NCI-H1694 (cell line): Measurements from ENCODE around the gene PLEKHA5.

ENCODE experiments used
- DNase-seq: peaks from one replicate; lab custom pipeline; 2025; lab: John Stamatoyannopoulos, UW

The PLEKHA5 gene

DNA sequence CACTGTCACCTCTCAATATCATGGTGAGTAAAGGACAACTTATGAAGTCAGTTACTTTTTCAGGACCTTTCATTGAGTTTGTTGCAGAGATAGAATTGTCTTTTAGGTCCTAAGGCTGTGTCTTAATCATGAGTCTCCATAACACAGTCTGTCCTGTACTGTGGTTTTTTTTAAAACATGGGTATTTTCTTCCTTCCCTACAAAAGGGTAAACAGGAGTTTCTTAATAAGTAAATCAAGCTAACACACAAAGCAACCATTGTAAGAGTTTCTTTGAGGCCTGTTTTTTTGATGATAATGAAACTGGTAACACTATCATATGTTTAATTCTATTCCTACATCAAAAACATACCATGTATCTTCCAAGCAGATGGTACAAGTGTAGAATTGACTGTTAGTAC is 101.4 kb downstream of the PLEKHA5 start:
- no peak for DNase-seq

DNA sequence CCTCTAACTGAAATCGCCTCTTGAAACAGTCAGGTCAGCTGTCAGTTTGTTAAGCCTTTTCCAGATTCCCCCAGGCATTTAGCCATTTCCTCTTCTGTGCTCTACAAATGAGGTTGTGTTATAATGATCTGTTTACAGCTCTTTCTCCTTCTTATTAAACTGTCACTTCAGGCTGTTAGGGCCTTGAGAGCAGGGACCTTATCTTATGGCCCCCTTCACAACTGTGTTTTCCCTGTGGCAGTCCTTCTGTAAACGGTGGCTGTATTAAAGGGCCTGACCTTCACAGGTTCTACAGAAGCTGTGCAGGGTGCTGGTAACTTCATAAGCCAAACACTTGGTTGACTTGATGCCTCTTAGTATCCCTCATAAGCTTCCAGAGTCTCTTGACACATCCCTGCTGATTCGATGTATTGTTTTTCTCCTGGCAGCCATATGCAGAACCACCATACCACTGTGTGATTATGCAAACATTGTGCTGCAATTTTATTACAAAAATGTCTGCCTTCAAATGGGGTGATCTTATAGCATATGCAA is 104.7 kb downstream of the PLEKHA5 start:
- DNase-seq, result no peak

DNA sequence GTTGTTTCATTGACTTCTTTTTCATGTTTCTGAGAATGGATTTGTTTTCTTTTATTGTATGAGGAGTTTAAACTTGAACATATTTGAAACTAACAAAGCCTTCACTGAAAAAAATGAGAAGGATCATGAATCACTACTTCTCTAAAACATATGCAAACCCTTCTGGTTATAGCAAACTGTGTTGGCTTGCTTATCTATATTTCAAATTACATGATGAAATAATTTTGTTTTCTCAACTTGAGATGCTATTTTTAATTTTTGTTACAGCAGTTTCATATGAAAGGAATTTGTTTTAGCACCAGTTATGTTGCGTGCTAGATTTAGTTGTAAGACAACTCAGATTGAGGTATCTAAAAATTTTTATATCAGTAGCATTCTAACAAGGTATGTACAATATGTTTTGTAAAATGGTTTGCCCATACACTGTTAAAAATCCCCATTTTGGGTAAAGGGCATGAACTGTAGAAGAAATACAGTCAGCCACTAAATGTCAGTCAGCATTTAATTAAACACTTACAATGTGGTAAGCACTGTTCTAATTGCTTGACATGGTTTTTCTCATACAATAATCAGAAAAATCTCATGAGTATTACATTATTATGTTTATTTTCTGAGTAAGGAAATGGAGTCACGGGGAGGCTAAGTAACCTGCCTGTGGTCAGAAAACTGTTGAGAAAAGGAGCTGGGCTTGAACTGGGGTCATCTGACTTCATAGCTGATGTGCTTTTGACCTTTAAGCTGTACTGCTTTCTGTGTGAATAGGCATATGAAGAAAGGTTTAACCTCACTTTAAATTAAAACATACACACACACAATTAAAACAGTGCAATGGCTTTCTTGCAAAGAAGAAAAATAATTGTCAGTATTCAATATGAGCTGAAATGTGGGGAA is 105.7 kb downstream of the PLEKHA5 start:
- DNase-seq, result no peak

DNA sequence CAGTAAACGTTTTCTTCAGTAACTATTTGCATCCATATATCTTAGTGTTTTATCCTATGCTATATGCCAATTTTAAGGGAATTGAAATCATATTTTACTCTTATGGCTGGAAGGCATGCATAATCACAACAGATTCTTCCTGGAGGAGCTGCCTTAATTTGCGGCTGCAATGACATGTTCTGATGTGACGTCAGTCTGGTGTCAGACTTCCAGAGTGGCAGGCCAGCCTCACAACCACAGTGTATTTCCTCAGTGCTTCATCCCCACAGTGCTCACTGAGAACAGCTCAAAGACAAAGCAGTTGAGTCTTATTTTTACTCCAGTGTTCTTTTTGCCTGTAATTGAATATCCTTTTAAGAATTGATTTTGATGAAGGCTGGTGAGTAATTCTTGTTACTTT is 107.1 kb downstream of the PLEKHA5 start:
- no peak for DNase-seq

DNA sequence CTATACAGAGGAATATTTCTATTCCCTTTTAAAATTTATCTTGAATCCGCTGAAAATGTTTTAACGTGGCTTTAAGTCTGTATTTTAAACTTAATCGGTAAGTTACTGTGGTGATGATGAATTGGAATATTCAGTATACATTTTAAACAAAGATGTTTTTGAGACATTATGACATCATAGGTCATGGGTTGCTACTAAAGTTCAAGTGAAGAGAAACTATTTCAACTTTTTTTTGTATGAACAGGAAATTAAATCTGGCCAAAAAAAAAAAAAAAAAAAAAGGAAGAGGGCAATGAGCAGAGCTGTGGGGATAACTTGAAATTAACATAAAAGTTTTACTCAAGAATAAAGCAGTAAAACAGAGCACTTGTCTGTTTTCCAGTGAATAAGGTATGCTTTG is 109.0 kb downstream of the PLEKHA5 start:
- DNase-seq, result no peak

DNA sequence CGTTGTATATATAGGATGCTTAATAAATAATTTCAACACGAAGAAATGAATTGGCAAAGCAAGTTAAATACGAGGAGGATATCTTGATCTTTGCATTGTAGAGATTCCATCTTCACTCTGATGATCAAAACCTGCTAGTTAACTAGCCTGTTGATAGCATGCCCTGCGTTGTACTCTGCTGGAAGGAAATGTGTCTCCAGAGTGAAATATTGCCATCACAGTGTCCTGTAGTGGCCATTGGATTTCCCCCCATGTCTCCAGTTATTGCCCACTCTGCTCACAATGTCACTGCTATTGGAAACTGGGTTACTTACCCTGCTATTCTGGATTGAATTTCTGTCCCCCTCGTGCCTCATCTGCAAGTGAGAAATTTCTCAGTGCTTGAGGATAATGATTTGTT is 109.6 kb downstream of the PLEKHA5 start:
- no peak for DNase-seq

DNA sequence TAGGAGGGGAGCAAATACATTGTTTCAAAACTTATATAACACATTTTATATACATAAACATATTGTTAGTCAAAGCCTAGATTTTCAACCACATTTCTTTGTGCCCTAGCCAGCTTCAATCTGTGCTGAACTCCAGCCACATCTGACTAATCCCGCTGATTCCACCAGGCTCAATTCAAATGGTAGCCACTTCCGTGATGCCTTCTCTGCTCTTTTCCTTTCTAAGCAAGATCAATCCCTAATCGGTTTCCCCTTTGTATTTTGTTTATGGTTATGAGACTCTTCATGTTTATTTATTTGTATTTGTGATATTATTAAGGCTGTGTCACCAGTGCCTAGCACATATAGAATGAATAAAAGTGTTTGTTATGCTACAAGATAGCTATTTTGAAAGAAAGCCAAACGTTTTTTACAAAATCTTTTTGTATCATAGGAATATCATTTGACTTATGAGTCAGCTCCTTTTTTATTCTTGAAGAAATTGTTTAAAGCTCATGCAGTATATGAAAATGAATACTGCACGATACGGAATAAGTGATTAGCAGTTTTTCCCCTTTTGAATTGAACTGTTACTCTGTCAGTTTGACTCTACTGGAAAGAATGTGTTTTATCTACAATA is 110.2 kb downstream of the PLEKHA5 start:
- no peak for DNase-seq

DNA sequence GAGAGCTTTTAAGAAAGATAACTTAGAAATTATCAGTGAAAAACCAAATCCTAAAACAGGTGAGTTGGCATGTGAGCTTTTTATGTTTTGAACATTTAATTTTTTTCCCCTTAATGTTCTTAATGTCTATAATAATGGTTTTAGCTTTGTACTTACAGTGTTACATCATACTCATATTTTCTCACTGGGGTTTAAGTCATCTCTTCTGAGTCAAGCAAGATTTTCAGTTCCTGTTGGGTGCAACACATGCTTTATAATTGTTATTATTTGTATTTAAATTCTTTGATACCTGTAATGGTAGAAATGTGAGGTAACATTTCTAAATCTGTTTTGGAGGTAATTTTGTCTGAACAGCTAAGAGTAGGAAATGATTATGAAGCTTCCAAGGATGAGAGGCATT is 113.0 kb downstream of the PLEKHA5 start:
- DNase-seq, result no peak

DNA sequence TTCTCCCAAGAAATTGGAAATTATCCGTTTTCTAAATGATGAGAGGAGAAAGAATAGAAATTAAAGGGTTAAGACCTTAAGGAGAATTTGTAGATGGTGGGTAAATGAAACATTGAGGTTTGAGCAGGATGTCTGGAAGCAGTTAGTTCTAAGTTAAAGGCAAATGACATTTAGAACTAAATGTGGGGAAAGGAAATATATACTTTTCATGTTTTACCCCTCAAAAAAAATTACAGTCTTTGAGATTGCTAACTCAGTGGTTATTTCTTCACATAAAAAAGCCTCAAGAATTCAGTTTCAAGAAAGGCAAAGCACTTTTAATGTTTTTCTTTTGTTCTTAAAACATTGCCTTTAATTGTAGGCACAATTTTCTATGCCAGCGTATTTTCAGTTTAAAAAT is 114.0 kb downstream of the PLEKHA5 start:
- no peak for DNase-seq

DNA sequence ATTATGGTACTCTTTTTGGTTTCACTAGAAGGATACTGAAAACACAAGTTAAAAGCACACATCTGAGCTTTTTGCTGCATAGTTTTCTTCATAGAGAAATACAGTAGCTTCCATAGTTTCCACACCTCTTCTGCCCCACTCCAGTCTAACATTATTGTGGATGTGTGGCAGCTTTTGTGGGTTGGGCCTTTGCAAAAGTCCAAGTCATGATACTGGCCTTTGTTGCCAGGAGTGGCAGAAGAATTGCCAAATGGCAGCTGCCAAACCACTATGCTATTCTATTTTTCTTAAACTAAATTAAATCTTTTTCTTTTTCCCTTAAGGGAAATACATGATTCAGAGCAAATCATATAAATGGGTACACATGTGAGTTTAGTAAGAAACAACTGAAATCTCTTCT is 114.8 kb downstream of the PLEKHA5 start:
- no peak for DNase-seq

DNA sequence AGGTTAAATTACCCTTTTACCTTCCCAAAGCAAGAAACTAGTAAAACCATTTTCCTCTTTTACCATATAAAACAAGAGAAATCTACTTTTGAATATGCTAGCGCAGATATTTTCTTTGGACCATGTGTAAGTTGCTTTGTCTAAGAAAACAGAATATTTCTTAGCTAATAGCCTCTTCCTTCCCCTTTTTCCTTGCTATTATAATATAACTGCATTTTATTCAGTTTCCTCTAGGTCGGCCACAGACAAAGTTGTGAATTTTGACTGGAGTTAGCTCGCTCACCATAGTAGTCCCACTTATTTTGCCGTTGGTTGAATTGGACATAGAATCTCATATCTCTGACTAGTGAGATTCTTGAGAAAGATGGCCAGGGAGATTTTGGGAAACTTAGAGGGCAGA is 115.6 kb downstream of the PLEKHA5 start:
- no peak for DNase-seq

DNA sequence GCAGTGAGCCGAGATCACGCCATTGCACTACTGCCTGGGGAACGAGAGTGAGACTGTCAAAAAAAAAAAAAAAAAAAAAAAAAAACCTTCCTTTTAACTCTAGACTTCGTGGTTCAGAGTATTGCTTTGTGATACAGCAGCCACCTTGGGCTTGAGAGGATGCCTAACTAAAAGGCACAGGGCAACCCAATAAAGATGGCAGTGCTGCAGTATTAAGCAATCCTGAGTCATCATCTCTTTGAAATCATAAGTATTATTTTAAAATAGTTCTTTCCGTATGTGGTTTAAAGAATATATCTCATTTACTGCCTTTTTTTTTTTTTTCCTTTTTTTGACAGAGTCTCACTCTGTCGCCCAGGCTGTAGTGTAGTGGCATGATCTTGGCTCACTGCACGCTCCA is 116.1 kb downstream of the PLEKHA5 start:
- no peak for DNase-seq

DNA sequence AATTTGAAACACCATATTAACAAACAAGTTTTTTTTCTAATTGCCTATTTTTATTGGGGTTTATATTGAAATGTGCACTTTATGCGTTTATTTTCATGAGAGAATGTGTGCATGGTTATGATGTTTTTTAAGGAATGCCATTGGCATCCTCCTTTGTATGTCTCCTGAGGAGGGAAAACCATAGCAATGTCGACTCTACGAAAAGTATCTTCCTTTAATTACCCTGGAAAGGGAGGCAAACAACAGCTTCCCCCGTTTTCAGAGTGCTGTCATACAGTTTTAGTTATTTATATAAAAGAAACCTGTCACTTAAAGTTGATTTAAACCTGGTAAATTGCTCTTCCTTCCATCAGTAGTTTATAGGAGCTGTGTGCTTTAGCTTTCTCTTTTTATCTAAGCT is 117.4 kb downstream of the PLEKHA5 start:
- DNase-seq, result no peak

DNA sequence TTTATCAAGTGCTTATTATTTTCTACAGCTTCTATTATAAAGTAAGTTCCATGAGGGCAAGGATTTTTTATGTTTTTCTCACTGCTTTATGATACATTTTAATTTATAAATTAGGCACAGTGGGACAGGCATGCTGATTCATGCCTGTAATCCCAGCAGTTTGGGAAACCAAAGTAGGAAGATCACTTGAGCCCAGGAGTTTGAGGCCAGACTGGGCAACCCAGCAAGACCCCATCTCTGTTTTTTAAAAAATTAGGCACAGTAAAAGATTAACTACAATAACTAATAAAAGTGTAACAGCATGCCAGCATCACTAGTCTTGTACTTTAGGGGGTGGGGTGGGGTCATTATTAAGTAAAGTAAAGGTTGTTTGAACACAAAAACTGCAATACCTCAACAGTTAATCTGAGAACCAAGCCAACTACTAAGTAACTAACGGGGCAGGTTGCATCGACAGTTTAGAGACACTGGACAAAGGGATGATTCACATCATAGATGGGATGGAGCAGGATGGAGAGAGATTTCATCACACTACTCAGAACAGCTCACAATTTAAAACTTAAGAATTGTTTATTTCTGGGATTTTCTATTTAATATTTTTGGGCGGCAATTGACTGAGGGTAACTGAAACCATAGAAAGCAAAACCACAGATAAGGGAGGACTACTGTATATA is 119.5 kb downstream of the PLEKHA5 start:
- DNase-seq, result no peak

DNA sequence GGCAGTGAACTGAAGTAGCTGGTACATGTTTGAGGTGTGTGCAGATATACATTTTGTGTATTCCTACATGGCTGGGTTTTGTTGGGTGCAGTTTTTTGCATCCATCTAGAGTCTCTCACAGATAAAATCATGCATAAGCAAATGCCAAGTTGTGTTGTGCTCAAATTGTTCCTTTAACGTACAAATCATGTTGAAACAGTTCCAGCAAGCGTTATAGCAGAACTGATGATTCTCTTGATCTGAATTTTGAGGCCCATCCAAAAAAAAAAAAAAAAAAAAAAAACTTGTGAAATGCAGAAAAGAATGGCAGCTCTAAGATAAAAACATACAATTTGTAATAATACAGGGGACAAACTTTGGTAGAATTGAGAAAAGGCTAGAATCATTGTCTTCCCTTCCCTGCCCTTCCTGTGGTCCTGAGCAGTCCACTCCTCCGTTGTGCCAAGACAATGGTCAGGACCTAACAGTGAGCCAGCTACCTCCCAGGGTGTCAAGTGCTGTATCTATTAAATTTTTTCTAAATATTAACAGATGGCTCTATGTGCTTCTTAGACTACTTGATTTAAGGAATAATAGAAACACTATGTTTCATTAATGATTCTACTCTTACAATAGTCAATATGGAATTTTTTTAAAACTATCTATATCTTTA is 122.1 kb downstream of the PLEKHA5 start:
- DNase-seq, result no peak

DNA sequence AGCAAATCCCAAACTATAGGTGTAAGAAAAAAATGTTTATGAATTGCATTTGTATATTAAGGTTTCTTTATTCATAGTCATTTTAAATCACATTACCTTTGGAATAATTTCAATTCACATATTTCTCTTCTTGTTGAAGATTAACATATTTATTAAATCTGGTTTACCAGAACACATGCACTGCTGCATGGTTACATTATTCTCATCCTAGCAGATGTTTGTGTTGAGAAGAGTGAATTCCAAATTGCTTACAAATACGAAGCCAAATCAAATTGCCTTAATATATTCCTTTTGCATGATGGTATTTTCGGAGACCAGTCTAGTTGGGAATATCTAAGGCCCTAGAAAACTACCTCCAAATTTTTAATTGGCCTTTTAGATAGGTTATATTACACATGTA is 130.6 kb downstream of the PLEKHA5 start:
- no peak for DNase-seq

DNA sequence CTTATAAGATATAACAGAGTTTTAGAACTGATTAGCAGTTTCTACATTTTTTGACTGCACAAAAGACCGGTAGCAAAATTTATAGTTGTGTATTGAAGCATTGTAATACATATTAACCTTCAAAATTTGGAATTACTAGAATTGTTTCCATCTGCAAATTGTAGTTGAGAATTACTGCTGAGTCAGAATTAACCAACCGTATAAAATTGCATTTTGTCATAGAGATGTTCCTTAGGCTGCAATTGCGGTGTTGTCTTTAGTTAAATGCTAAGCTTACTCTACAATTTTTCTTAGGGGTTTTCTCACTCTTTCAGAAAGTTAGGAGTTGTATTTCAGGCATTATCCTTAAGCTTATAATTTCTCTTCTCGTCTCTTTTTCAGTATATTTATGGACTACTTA is 132.2 kb downstream of the PLEKHA5 start:
- no peak for DNase-seq

DNA sequence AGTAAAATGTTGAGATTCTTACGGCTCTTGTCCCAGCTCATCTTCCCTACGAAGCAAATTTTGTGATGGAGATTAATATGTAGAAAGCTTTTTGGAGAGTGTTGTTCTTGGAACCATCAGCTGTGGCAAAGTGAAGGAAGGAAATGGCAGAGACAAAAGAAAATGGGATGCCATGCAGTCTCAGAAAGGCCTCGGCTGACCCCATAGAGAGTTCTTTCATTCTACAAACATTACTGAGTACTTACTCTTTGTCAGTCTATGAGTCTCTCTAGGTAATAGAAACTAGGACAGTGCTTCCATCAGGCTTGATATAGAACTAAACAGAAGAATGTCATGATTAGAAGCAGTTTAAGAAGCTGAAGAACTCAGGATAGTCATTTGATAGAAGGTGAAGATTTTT is 134.1 kb downstream of the PLEKHA5 start:
- DNase-seq, result no peak

DNA sequence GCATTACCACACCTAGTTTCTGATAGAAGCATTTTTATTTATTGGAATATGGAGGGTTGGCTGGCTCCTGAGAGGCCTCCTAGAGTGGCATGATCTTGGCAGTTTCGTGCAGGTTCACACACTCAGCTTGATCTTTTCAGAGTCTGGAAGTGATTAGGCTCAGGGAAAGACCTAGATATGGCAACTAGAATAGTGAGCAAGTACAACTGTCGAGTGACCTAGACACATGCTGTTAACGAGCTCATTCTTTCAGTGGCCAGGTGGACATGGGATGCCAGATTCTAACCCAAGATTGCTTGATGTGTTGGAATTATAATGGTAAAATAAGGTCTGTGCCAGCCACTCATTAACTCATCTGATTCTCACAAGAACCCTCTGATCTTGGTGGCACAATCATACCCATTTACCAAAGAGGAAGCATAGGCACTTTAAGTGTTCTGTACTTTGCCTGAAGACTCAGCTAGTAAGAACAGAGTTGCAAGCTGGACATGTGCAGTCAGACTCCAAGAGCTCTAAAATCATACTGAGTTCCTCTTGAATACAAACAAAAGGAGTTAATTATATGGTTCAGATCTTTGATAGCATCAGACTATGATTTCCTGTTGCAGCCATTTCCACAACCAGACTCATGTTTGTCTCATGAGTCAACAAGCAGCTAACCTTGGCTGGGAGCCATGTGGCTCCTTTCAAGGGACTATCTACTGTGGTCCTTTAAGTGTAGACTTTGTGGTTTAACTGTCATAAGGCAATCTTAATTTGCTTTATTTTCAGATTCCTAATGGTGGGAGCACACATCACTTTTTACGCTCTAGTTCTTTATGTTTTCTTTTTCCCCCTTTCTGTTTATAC is 144.2 kb downstream of the PLEKHA5 start:
- no peak for DNase-seq

DNA sequence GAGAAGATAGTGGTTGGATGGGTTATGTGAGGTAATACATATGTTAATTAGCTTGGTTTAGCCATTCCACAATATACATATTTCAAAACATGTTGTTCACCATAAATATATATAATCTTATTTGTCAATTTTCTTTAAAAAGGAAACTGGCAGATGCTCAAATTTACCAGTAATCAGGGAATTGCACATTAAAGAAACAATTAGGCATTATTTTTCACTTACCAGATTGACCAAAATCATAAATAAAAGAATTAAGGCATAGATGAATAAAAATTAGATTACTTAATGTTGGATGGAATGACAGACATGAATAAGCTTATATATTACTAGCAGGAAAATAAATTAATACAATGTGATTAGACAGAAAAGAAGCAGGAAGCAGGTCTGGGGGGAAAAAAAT is 147.2 kb downstream of the PLEKHA5 start:
- no peak for DNase-seq

DNA sequence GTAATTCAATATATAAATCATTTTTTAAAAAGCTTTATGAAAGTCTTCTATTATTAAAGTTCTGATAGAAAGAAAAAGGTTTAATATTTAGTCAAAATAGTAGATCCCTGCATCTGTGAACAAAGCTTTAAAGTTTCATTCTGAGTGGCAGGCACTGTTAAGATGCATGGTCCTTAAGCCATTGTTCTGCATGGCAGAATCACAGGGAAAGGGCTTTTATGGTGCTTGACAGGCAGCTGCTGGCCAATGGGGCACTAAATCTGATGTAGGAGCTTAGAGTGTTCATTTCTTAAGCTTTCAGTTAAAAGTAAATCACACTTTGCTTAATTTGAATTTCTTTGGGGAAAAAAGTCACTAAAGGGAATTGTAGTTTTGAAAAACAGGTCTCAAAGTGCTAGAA is 148.2 kb downstream of the PLEKHA5 start:
- DNase-seq, result no peak

DNA sequence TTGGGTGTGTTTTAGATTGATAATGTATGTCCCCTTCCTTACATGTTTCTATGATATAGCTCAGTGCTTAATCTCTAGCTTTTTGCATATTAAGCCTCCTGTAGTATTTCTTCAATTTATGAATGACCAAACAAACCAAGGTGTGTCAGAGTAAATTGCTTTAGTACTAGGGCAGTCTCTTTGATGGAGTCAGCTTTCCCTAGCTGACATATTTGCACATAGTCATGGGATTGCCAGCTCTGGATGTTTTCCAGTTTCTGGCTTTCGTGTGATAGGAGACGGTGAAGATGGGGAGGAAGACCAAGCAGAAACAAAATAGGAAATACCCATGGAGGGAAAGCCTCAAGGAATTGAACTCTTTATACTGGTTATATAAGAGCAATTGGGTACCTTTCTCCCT is 148.9 kb downstream of the PLEKHA5 start:
- DNase-seq, result no peak
